Thoracic aorta (tissue), 2 donors: ENCODE measurements around the gene DCTN1. TPM values are rescaled to one million over a fixed set of nuclear protein-coding genes. Genes with fewer than 3 reads are reported as not detected.

Experiments
- ATAC-seq: fragments of 150-250 bp; one replicate; pipeline ENCODE4 v1.8.0; 2017; ENCODE audit warnings: low read depth; ENCODE audit not compliant: insufficient number of reproducible peaks, low FRiP score
- DNase-seq: peaks from one replicate; pipeline ENCODE4 v3.0.0-alpha.2; 2020; ENCODE audit warnings: low spot score
- H3K27ac ChIP-seq, 2 donors: fragments of 200-600 bp; sonication (generic); 1 replicate in 1 of 2; 2 replicates in 1 of 2; pipeline ENCODE4 v1.5.1; 2016; ENCODE audit warnings: mild to moderate bottlenecking in 2 of 2, moderate library complexity in 2 of 2
- H3K27me3 ChIP-seq: fragments of 200-600 bp; sonication (generic); replicated peaks from 2 replicates; pipeline ENCODE4 v1.6.0; 2016; ENCODE audit warnings: mild to moderate bottlenecking; ENCODE audit not compliant: insufficient read depth
- H3K36me3 ChIP-seq: fragments of 200-600 bp; sonication (generic); one replicate; pipeline ENCODE4 v1.5.1; 2016
- H3K4me1 ChIP-seq, 2 donors: fragments of 200-600 bp; sonication (generic); 1 replicate in 1 of 2; 2 replicates in 1 of 2; pipeline versions ENCODE4 v1.5.1 to v1.6.0; 2016; ENCODE audit warnings: low read depth in 2 of 2, mild to moderate bottlenecking in 1 of 2; ENCODE audit not compliant: control insufficient read depth in 1 of 2
- H3K4me3 ChIP-seq: fragments of 200-600 bp; sonication (generic); 2 replicates; pipeline ENCODE4 v1.5.1; 2016; ENCODE audit warnings: mild to moderate bottlenecking
- H3K9me3 ChIP-seq: fragments of 200-600 bp; sonication (generic); 2 replicates; pipeline ENCODE4 v1.5.1; 2016
- CTCF ChIP-seq: fragments of 200-600 bp; sonication (generic); IDR thresholded peaks from one replicate; pipeline ENCODE4 v1.5.1; 2019; ENCODE audit warnings: antibody characterized with exemption
- total RNA-seq, 2 donors: library from RNA; depleted of rRNA; stranded (reverse); fragments of >200 nt; gene quantifications; one replicate each; pipeline versions ENCODE4 v1.1.0 to v1.2.3, GENCODE V29; 2016

Gene DCTN1
- total RNA-seq, 2 donors from 2014 or later, result 123 to 332 TPM

GRCh38 chr2:74333896-74334586 lies 46.1 kb downstream of the DCTN1 start:
- DNase-seq, result no peak
- no peak overlapping the region for H3K27ac ChIP-seq

GRCh38 chr2:74333175-74333574 lies 46.9 kb downstream of the DCTN1 start:
- TF ChIP-seq CTCF, result no peak
- peaks cover 3% of the 10 kb centered on the region for H3K36me3 ChIP-seq
- H3K4me1 ChIP-seq, result no peaks in the 10 kb centered on the region
- H3K27ac ChIP-seq, result no peak overlapping the region
- ATAC-seq, result no peak
- no peak overlapping the region for H3K4me3 ChIP-seq
- no peak for DNase-seq
- H3K9me3 ChIP-seq, result no peaks in the 10 kb centered on the region
- no peaks in the 10 kb centered on the region for H3K27me3 ChIP-seq

More at GRCh38 chr2:74333896-74334586, 46.1 kb downstream of the DCTN1 start:
- no peaks in the 10 kb centered on the region for H3K4me1 ChIP-seq
- TF ChIP-seq CTCF, result no peak
- H3K27me3 ChIP-seq, result no peaks in the 10 kb centered on the region
- H3K9me3 ChIP-seq, result no peaks in the 10 kb centered on the region
- H3K36me3 ChIP-seq, result peaks cover 3% of the 10 kb centered on the region
- no peak for ATAC-seq
- H3K4me3 ChIP-seq, result no peak overlapping the region

GRCh38 chr2:74332550-74333174 lies 47.4 kb downstream of the DCTN1 start:
- DNase-seq, result no peak
- Histone ChIP-seq H3K9me3 (no peaks in the 10 kb centered on the region), H3K36me3 (peaks cover 3% of the 10 kb centered on the region), H3K4me1 (no peaks in the 10 kb centered on the region), H3K27ac (no peak overlapping the region), H3K4me3 (no peak overlapping the region), H3K27me3 (no peaks in the 10 kb centered on the region)
- ATAC-seq, result no peak
- no peak for TF ChIP-seq CTCF

- no peak for TF ChIP-seq CTCF
- no peaks in the 10 kb centered on the region for H3K4me1 ChIP-seq
- DNase-seq (no peak), ATAC-seq (no peak)
- H3K4me3 ChIP-seq, result no peak overlapping the region
- H3K9me3 ChIP-seq, result no peaks in the 10 kb centered on the region
- no peaks in the 10 kb centered on the region for H3K27me3 ChIP-seq
- peaks cover 3% of the 10 kb centered on the region for H3K36me3 ChIP-seq
- no peak overlapping the region for H3K27ac ChIP-seq
Observed at GRCh38 chr2:74328573-74328972, 51.5 kb downstream of the DCTN1 start.

- no peaks in the 10 kb centered on the region for H3K9me3 ChIP-seq
- no peak overlapping the region for H3K4me3 ChIP-seq
- DNase-seq (no peak), ATAC-seq (no peak)
- no peak for TF ChIP-seq CTCF
- H3K27me3 ChIP-seq, result no peaks in the 10 kb centered on the region
- no peaks in the 10 kb centered on the region for H3K4me1 ChIP-seq
- H3K36me3 ChIP-seq, result peaks cover 3% of the 10 kb centered on the region
- H3K27ac ChIP-seq, result no peak overlapping the region
Observed at GRCh38 chr2:74328074-74328473, 52.0 kb downstream of the DCTN1 start.
